Panc1 (cell line): ENCODE data around the gene NNAT. TPM values are rescaled to one million over a fixed set of nuclear protein-coding genes. Genes with fewer than 3 reads are reported as not detected.

Source experiments
- ATAC-seq: fragments of 200-7000 bp; cut with Tn5 transposase; 2 replicates; pipeline ENCODE4 v1.9.1; 2020; ENCODE audit warnings: mild to moderate bottlenecking, moderate library complexity
- BruUV-seq: library from RNA; stranded (reverse); fragments of 400-500 nt; replicated peaks from 2 replicates; lab custom pipeline; 2021; lab: Mats Ljungman, UMichigan
- CTCF ChIA-PET: fragments of 300-600 bp; sonication (Branson Sonifier 250); formaldehyde crosslinking; loops from one replicate; lab custom pipeline; 2022; ENCODE audit warnings: antibody characterized with exemption; lab: Charles Lee
- POLR2A ChIA-PET: fragments of 300-600 bp; sonication (Branson Sonifier 250); formaldehyde crosslinking; loops from one replicate; lab custom pipeline; 2022; ENCODE audit warnings: antibody characterized with exemption; lab: Charles Lee
- DNase-seq: peaks from one replicate; pipeline ENCODE4 v3.0.0-alpha.2; 2010; ENCODE audit warnings: low read depth, low spot score
- H3K27ac ChIP-seq: 2 replicates; pipeline ENCODE4 v1.5.1; 2011; ENCODE audit warnings: mild to moderate bottlenecking, low read length, inconsistent platforms
- H3K27me3 ChIP-seq: fragments of 200-500 bp; sonication (Bioruptor generic); 2 replicates; pipeline ENCODE4 v1.6.0; 2014; ENCODE audit warnings: low read length, inconsistent platforms; ENCODE audit not compliant: control insufficient read depth, insufficient read depth
- H3K36me3 ChIP-seq: fragments of 200-500 bp; sonication (Bioruptor generic); 2 replicates; pipeline ENCODE4 v1.5.1; 2014; ENCODE audit warnings: inconsistent platforms, mild to moderate bottlenecking, low read length, moderate library complexity; ENCODE audit not compliant: control insufficient read depth, insufficient read depth
- H3K4me1 ChIP-seq: 2 replicates; pipeline ENCODE4 v1.5.1; 2011; ENCODE audit warnings: inconsistent platforms, mild to moderate bottlenecking, low read length, moderate library complexity; ENCODE audit not compliant: control insufficient read depth, insufficient read depth
- H3K4me3 ChIP-seq, 2 experiments: 2 replicates each; pipeline ENCODE4 v1.5.1; 2011 to 2012; ENCODE audit warnings: low read depth in 2 of 2, low read length in 2 of 2, mild to moderate bottlenecking in 2 of 2, inconsistent platforms in 1 of 2, moderate library complexity in 1 of 2
- H3K9me3 ChIP-seq: fragments of 200-500 bp; sonication (Bioruptor generic); 2 replicates; pipeline ENCODE4 v1.5.1; 2014; ENCODE audit warnings: low read depth, mild to moderate bottlenecking, inconsistent platforms, low read length, moderate library complexity; ENCODE audit not compliant: control insufficient read depth, insufficient read depth
- POLR2AphosphoS5 ChIP-seq: IDR thresholded peaks from 2 replicates; pipeline ENCODE4 v1.6.1; 2012; ENCODE audit warnings: mild to moderate bottlenecking, low read depth, low read length, moderate library complexity
- SIN3A ChIP-seq: IDR thresholded peaks from 2 replicates; pipeline ENCODE4 v1.6.1; 2012; ENCODE audit warnings: low read depth, mild to moderate bottlenecking, low read length, moderate library complexity, borderline replicate concordance; ENCODE audit not compliant: insufficient read depth
- TCF7L2 ChIP-seq: IDR thresholded peaks from 2 replicates; pipeline ENCODE4 v1.6.1; 2011; ENCODE audit warnings: mild to moderate bottlenecking, low read depth, low read length, inconsistent platforms
- in situ Hi-C: cut with HindIII; loops from 2 replicates; pipeline ENCODE4 v1.10.0; 2016; ENCODE audit warnings: low sequenced_read_pairs, low pct_unique_long_range_greater_than_20kb
- intact Hi-C: fragments of 100-400 bp; cut with micrococcal nuclease; formaldehyde crosslinking; loops from one replicate; pipeline ENCODE4 v1.10.0; 2022; ENCODE audit not compliant: unreplicated experiment
- total RNA-seq: library from RNA; stranded (reverse); gene quantifications from one replicate; pipeline ENCODE4 v1.2.1, GENCODE V29; 2021; ENCODE audit not compliant: unreplicated experiment
- TF ChIP-seq, protein P1 (sequence below), 2 experiments: IDR thresholded peaks; 2 replicates each; pipeline ENCODE4 v1.6.1; 2011 to 2012; ENCODE audit warnings: low read depth in 2 of 2, control low read depth in 1 of 2, low read length in 1 of 2, mild to moderate bottlenecking in 1 of 2, moderate library complexity in 1 of 2; ENCODE audit not compliant: insufficient read depth in 1 of 2
- TF ChIP-seq, protein P2 (sequence below): fragments of 450-650 bp; IDR thresholded peaks from 2 replicates; pipeline ENCODE4 v1.5.1; 2017; ENCODE audit warnings: mild to moderate bottlenecking

Gene NNAT
- total RNA-seq, 1 experiment from 2014 or later = not detected

DNA sequence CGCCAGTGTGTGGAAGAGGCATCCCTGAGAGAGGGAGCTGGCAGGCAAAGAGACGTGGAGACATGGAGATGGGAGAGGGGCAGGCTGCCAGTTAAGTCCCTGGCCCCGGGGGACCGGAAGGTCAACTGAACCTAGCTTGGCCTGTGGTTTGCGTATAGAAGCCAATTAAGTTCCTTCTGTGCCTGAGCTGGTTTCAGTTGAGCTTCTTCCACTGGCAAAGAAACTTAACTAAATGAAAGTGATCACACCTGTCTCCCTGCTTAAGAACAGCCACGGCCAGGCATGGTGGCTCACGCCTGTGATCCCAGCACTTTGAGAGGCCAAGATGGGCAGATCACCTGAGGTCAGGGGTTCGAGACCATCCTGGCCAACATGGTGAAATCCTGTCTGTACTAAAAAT, 26.7 kb upstream of the NNAT start:
- Histone ChIP-seq H3K27ac (no peak overlapping the region), H3K4me1 (no peaks in the 10 kb centered on the region), H3K36me3 (no peaks in the 10 kb centered on the region), H3K9me3 (no peaks in the 10 kb centered on the region), H3K4me3 (no peak overlapping the region), H3K27me3 (no peaks in the 10 kb centered on the region)
- in situ Hi-C loops = no loop called here
- POLR2A ChIA-PET = no interaction called here
- ATAC-seq (no peak), DNase-seq (no peak)
- CTCF ChIA-PET = no interaction called here
- TF ChIP-seq, protein P1, sequence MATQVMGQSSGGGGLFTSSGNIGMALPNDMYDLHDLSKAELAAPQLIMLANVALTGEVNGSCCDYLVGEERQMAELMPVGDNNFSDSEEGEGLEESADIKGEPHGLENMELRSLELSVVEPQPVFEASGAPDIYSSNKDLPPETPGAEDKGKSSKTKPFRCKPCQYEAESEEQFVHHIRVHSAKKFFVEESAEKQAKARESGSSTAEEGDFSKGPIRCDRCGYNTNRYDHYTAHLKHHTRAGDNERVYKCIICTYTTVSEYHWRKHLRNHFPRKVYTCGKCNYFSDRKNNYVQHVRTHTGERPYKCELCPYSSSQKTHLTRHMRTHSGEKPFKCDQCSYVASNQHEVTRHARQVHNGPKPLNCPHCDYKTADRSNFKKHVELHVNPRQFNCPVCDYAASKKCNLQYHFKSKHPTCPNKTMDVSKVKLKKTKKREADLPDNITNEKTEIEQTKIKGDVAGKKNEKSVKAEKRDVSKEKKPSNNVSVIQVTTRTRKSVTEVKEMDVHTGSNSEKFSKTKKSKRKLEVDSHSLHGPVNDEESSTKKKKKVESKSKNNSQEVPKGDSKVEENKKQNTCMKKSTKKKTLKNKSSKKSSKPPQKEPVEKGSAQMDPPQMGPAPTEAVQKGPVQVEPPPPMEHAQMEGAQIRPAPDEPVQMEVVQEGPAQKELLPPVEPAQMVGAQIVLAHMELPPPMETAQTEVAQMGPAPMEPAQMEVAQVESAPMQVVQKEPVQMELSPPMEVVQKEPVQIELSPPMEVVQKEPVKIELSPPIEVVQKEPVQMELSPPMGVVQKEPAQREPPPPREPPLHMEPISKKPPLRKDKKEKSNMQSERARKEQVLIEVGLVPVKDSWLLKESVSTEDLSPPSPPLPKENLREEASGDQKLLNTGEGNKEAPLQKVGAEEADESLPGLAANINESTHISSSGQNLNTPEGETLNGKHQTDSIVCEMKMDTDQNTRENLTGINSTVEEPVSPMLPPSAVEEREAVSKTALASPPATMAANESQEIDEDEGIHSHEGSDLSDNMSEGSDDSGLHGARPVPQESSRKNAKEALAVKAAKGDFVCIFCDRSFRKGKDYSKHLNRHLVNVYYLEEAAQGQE (IDR thresholded peaks at IDR 0.05; ENCODE audit: insufficient read depth in 1 of 2, low read depth in 2 of 2, low read length in 1 of 2) = no peak
- no peak for TF ChIP-seq SIN3A
- intact Hi-C loops = no loop called here
- no TSS peak for BruUV-seq

DNA sequence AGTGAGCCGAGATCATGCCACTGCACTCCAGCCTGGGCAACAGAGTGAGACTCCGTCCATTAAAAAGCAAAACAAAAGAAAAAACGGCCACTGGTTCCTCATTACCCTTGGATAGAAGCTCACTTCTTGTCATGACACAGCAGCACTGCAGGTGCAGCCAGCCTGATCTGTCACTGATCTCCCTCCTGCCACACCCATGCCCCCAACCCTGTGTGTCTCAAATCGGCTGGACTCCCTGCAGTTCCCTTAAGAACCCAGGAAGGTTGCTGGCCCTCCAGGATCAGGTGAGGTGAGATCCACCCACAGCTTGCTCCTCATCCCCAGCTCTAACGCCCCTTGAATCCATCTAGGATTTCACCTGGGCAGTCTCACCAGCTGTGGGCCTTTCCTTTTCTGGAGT, 26.3 kb upstream of the NNAT start:
- ChIA-PET POLR2A (no interaction called here), CTCF (no interaction called here)
- ATAC-seq (no peak), DNase-seq (no peak)
- TF ChIP-seq SIN3A = no peak
- TF ChIP-seq, protein P2, sequence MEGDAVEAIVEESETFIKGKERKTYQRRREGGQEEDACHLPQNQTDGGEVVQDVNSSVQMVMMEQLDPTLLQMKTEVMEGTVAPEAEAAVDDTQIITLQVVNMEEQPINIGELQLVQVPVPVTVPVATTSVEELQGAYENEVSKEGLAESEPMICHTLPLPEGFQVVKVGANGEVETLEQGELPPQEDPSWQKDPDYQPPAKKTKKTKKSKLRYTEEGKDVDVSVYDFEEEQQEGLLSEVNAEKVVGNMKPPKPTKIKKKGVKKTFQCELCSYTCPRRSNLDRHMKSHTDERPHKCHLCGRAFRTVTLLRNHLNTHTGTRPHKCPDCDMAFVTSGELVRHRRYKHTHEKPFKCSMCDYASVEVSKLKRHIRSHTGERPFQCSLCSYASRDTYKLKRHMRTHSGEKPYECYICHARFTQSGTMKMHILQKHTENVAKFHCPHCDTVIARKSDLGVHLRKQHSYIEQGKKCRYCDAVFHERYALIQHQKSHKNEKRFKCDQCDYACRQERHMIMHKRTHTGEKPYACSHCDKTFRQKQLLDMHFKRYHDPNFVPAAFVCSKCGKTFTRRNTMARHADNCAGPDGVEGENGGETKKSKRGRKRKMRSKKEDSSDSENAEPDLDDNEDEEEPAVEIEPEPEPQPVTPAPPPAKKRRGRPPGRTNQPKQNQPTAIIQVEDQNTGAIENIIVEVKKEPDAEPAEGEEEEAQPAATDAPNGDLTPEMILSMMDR = no peak
- no peak for TF ChIP-seq TCF7L2
- TF ChIP-seq, protein P1 (IDR thresholded peaks at IDR 0.05; ENCODE audit: insufficient read depth in 1 of 2, low read depth in 2 of 2, low read length in 1 of 2) = no peak
- no peak for TF ChIP-seq POLR2AphosphoS5
- Histone ChIP-seq H3K27ac (no peak overlapping the region), H3K27me3 (no peaks in the 10 kb centered on the region), H3K36me3 (no peaks in the 10 kb centered on the region), H3K4me3 (no peak overlapping the region), H3K9me3 (no peaks in the 10 kb centered on the region), H3K4me1 (no peaks in the 10 kb centered on the region)
- intact Hi-C loops (no loop called here), in situ Hi-C loops (no loop called here)
- BruUV-seq = no TSS peak
